Measurements from ENCODE around the gene AGPAT1.
"Not testable (repeated sequence)": the region's sequence is repeated elsewhere in the genome, so short reads cannot be mapped to it uniquely, and the experiment has no call there.

Gene AGPAT1

GRCh38 chr6:32198345-32198696, 22.4 kb upstream of the AGPAT1 start:
- no peak for DNase-seq

GRCh38 chr6:32196682-32197616, 21.1 kb upstream of the AGPAT1 start:
- DNase-seq: no peak

GRCh38 chr6:32195902-32196681, 20.2 kb upstream of the AGPAT1 start:
- peak; percentile 92 for DNase-seq

- peak; percentile 100 for DNase-seq
Observed at GRCh38 chr6:32195652-32195901, 19.7 kb upstream of the AGPAT1 start.

- DNase-seq: peak; percentile 85
Observed at GRCh38 chr6:32194825-32195651, 19.2 kb upstream of the AGPAT1 start.

- no peak for DNase-seq
Observed at GRCh38 chr6:32194388-32194787, 18.5 kb upstream of the AGPAT1 start.

- not testable (repeated sequence) for DNase-seq
Observed at GRCh38 chr6:32193096-32193495, 17.2 kb upstream of the AGPAT1 start.

GRCh38 chr6:32192608-32193039, 16.7 kb upstream of the AGPAT1 start, which contains the start of gene GPSM3:
GPSM3 (minus strand) TSS chr6:32192643; CDS start chr6:32192513, 130 bp downstream.
- DNase-seq: peak; percentile 93

GRCh38 chr6:32191696-32192607, 16.1 kb upstream of the AGPAT1 start:
- no peak for DNase-seq

- no peak for DNase-seq
Observed at GRCh38 chr6:32190911-32191677, 15.2 kb upstream of the AGPAT1 start.

GRCh38 chr6:32190054-32190851, 14.4 kb upstream of the AGPAT1 start, which contains the start of gene PBX2:
PBX2 (minus strand) TSS chr6:32190202; CDS start chr6:32189915, 287 bp downstream.
- DNase-seq: peak; percentile 98

- no peak for DNase-seq
Observed at GRCh38 chr6:32189742-32190053, 13.8 kb upstream of the AGPAT1 start.

- DNase-seq: no peak
Observed at GRCh38 chr6:32189069-32189741, 13.3 kb upstream of the AGPAT1 start.

GRCh38 chr6:32188381-32189068, 12.6 kb upstream of the AGPAT1 start:
- no peak for DNase-seq

GRCh38 chr6:32187725-32188380, 12.0 kb upstream of the AGPAT1 start:
- DNase-seq: not testable (repeated sequence)

- DNase-seq: no peak
Observed at GRCh38 chr6:32187009-32187709, 11.3 kb upstream of the AGPAT1 start.

GRCh38 chr6:32186151-32186840, 10.4 kb upstream of the AGPAT1 start:
- not testable (repeated sequence) for DNase-seq
